Fibroblast of gingiva (primary cell): Measurements from ENCODE around the gene ITCH.
"Not testable (repeated sequence)": the region's sequence is repeated elsewhere in the genome, so short reads cannot be mapped to it uniquely, and the experiment has no call there.

ENCODE experiments used
- DNase-seq: peaks from one replicate; pipeline ENCODE4 v3.0.0-alpha.2; 2011; ENCODE audit warnings: low read depth

Gene ITCH

DNA sequence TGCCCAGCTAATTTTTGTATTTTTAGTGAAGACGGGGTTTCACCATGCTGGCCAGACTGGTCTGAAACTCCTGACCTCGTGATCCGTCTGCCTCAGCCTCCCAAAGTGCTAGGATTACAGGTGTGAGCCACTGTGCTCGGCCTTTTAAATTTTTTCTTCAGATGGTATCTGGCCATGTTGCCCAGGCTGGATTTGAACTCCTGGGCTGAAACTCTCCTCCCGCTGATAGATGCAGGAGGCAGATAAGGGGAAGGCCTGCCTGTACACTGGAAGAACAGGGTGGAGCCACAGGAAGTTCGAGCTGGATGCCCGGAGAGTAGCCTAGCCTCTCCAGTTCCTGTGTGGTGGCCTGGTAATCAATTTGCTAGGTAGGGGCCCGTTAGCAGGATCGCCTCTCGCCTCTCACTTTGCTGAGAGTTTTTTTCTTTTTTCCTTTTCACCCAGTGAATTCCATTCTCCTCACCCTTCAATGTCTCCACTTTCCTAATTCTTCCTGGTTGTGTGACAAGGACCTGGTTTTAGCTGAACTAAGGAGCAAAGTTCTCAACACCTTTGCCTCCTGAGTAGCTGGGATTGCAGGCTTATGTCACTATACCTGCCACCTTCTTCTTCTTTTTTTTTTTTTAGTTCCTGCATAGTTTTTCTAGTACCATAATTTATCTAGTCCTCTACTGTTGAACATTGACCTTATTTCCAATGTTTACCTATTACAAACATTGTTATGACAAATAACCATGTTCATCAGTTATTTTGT, 19.4 kb upstream of the ITCH start:
- no peak for DNase-seq

DNA sequence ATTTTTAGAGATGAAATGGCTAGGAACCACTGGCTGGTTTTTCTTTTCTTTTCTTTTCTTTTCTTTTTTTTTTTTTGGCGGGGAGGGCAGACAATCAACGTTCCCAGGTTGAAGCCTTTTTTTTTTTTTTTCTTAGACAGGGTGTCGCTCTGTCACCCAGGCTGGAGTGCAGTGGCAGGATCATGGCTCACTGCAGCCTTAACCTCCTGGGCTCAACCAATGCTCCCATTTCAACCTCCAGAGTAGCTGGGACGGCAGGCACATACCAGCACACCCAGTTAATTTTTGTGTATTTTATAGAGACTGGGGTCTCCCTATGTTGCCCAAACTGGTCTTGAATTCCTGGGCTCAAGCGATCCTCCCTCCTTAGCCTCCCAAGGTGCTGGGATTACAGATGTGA, 18.8 kb upstream of the ITCH start:
- DNase-seq: no peak

DNA sequence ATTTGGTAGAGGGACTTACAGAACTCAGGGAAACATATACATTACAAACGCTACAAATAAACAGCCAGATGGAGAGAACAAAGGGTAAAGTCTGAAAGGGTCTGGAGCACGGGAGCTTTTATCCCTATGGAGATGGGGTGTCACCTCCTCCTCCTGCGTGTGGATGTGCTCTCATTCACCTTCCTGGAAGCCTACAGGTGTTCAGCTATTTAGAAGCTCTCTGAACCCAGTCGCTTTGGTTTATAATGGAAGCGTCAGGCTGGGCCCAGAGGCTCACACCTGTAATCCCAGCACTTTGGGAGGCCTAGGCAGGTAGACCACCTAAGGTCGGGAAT, 17.7 kb upstream of the ITCH start:
- no peak for DNase-seq

DNA sequence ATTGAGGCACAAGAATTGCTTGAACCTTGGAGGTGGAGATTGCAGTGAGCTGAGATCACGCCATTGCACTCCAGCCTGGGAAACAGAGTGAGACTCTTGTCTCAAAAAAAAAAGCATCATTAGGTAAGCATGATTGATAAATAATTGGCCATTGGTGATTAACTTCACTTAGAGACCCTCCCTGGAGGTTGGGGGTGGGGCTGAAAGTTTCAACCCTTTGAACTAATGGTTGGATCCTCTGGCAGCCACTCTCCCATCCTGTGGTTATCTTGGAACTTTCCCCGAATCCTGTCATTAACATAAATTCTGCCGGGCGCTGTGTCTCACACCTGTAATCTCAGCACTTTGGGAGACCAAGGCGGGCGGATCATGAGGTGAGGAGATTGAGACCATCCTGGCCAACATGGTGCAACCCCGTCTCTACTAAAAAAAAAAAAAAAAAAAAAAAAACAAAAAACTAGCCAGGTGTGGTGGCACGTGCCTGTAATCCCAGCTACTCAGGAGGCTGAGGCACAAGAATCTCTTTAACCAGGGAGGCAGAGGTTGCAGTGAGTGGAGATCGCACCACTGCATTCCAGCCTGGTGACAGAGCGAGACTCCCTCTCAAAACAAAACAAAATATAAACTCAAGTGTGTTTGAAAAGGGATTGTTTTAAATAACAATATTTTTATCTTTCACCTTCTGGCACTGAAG, 17.1 kb upstream of the ITCH start:
- not testable (repeated sequence) for DNase-seq

DNA sequence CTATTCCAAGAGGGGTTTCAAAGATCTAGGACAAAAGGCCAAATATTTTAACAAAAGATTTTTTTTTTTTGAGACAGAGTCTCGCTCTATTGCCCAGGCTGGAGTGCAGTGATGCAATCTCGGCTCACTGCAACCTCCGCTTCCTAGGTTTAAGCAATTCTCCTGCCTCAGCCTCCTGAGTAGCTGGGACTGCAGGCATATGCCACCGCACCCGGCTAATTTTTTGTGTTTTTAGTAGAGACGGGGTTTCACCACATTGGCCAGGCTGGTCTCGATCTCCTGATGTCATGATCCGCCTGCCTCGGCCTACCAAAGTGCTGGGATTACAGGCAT, 16.6 kb upstream of the ITCH start:
- not testable (repeated sequence) for DNase-seq

DNA sequence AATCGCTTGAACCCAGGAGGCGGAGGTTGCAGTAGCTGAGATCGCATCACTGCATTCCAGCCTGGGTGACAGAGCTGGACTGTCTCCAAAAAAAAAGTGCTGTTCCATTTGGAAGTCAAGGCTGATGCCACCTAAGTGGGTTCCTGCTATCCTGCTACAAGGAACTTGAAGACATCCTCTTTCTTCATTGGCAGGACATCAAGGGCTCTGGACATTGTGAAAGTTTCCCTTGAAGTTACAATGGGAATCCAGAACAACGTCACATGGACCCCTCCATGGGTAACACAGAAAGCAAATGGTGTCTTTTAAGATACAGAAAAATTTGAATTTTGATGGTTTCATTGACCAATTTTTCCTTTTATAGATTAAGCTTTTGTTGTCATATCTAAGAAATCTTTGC, 15.5 kb upstream of the ITCH start:
- no peak for DNase-seq

DNA sequence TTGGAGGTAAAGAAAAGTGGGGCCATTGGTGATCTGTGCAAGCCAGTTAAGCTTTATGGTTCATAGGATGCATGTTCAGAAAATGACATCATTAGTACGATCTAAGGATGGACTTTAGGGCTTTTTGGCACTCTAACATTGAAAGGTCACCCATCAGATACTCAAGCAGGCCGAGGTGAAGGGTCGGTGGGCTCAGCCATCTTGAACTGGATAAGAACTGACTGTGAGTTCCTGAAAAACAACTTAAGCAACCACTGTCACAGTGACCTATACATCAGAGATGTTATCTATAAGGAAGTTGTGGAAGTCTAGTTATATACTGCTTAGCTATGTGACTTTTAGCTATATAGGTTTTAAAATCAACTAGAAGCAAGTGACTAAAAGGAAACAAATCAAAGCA, 13.0 kb upstream of the ITCH start:
- DNase-seq: no peak

DNA sequence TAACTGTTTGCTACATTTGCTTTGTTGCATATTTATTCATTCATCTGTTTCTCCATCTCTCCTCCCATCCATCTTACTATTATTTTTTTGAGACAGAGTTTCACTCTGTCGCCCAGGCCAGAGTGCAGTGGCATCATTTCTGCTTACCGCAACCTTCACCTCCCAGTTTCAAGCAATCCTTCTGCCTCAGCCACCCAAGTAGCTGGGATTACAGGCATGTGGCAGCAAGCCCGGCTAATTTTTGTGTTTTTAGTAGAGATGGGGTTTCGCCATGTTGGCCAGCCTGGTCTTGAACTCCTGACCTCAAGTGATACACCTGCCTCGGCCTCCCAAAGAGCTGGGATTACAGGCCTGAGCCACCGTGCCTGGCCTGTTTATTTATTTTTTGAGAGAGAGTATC, 9.6 kb upstream of the ITCH start:
- not testable (repeated sequence) for DNase-seq

DNA sequence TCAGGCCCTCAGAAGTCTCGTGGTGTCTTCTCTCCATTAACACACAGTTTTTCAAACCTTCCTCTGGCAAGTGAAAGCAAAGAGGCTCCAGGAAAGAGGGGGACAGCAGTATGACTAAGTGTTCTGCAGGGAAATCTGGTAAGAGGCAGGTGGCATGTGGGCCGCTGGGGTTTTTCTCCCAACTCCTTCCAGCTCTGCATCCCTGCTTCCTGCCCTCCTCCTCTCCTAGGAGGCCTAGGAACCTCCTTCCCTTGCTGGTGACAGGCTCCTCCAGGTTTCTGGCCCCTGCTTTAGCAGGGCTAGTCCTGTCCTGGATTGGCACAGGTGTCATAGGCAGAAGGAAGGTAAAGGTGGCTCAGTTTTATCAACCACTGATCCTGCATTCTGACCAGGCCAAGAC, 7.6 kb upstream of the ITCH start:
- DNase-seq: no peak

DNA sequence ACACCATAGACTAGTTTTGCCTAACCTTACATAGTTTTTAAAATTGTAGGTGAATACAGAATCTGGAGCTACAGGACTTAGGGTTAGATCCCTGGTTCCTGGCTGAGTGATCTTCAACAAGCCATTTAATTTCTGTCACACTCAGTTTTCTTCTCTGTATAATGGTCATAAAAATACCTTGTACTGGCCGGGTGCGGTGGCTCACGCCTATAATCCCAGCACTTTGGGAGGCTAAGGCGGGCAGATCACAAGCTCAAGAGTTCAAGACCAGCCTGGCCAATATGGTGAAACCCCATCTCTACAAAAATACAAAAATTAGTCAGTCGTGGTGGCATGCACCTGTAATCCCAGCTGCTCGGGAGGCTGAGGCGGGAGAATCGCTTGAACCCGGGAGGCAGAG, 3.3 kb upstream of the ITCH start:
- DNase-seq: not testable (repeated sequence)

DNA sequence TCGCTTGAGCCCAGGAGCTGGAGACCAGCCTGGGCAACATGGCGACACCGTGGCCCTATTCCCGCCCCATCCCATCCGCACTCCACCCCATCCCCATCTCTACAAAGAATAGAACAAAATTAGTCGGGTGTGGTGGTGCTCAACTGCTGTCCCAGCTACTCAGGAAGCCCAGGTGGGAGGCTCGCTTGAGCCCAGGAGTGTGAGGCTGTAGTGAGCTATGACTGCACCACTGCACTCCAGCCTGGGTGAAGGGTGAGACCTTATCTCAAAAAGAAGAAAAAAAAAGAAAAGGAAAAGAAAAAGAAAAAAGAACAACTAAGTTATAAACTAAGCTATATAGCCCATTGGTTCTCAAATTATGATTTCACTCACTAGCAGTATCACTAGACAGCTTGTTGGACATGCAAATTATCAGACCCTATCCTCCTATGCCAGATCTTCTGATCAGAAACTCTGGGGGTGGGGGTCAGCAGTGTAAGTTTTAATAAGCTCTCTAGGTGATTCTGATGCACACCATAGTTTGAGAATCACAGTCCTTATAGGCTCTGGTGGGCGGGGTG, 491 bp upstream of the ITCH start:
- DNase-seq: no peak

DNA sequence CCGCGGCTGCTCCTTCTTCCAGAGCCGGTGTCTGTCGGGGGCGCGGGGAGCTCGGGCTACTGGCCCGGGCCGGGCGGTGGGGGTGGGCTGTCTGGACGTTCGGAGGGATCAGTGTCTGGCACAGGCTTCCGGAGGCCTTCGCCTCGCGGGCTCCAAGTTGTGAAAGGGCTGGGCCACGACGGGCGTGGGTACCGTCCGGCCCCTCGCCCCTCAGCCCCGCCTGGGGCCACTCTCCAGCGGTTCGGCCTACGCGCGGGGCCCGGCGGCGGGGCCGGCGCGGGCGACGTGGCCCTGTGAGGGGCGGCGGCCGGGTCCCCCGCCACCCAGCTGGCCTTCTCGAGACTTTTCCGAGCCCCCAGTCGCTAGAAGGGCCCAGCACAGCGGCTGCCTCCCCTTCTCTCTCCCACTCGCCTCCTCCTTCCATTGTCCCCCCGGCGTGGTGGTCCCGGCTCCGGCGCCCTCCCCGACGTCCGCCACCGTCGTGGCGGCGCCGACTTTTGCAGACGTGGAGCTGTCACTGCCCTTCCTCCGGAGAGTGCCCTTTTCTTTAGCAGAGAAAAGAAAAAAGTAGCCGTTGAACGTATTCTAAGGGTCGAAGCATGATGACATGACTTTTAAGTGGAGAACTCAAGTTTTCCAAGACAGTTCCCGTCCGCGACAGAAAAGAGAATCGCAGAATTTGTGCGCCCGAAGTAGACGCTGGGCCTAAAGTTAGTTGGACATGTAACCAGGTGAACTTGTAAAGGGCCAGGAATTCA, 571 bp downstream of the ITCH start:
- peak; percentile 50 for DNase-seq

DNA sequence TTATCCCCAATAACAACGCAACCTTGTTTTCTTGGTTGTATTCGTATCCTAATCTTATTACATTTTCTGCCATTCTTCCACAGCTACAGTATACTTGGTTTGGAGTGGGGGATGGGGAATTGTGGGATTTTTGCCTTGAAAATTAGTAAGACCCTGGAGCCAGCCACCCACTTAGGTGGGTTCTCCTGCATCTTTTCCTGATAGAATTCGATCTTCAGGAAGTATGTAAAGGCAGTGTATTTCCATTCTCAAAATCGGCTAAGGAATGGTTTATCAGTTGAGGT, 1.1 kb downstream of the ITCH start:
- DNase-seq: no peak

DNA sequence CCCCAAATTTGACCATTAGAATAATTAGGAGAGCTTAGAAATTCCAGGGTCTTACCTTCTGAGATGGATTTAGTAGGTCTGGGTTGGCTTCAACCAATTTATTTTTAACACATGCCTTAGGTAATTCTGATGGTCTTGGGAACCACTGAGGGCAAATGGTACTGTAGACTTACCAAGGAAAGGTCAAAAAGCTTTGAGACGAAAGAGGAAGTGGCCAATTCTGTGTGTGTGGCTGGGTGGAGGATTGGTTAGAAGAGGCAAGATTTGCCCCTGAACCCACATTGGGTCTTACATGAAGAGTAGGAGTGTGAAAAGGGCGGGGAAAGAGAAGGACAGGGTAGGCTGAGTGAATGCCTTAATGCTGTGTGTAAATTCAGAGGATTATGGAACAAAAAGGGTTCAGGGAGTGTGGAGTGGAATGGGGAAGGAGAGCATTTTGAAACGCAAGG, 2.7 kb downstream of the ITCH start:
- no peak for DNase-seq

DNA sequence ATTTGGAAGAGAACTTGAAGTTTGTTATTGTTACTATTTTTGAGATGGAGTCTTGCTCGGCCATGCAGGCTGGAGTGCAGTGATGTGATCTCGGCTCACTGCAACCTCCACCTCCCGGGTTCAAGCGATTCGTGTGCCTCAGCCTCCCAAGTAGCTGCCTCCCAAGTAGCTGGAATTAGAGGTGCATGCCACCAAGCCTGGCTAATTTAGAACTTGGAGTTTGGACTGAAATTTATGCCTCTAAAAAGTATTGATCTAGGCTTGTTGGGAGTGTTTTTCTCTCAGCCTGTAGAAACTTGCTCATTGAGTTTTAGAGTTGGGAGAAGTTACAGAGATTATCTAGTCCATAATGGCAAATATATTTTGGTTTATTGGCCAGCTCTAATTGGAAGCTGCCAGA, 4.1 kb downstream of the ITCH start:
- DNase-seq: no peak

DNA sequence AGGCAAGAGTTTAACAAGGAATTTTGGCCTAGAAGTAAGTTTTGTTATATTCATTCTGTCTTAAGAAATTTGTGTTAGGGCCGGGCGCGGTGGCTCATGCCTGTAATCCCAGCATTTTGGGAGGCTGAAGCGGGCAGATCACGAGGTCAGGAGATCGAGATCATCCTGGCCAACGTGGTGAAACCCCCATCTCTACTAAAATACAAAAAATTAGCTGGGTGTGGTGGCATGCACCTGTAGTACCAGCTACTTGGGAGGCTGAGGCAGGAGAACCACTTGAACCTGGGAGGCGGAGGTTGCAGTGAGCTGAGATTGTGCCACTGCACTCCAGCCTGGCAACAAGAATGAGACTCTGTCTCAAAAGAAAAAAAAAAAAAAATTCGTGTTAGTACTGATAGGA, 4.8 kb downstream of the ITCH start:
- DNase-seq: not testable (repeated sequence)

DNA sequence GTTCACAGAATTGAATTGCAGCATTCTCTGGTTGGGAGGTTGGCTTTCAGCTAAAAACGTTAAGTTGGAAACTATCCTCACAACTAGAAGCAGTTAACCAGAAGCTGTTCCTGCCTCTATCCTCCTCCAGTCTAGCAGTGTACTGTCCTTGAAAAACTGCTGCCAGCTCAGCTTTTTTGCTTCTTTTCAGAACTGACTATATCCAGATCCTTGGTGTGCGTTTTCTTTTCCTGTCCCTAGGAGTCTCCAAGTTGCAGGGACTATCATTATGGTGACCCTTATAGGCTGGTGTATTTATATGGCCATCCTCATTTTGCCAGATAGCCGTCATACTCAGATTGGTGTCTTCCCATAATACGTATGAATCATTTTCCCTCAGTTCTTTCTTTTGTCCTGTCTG, 5.5 kb downstream of the ITCH start:
- DNase-seq: peak; percentile 2

DNA sequence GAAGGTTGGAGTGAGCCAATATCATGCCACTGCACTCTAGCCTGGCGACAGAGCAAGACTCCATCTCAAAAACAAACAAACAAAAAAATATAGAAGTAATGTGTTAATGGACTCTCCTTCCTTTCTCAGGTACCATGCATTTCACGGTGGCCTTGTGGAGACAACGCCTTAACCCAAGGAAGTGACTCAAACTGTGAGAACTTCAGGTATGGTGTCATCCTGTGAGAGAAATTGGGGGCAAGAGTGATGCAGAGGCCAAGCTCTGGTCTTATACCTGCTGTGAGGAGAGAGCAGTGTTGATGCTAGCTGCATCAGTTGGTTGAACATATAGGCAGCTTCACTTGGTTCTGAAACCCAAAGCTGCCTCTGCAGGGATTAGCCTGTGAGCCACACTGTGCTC, 6.2 kb downstream of the ITCH start:
- DNase-seq: no peak

DNA sequence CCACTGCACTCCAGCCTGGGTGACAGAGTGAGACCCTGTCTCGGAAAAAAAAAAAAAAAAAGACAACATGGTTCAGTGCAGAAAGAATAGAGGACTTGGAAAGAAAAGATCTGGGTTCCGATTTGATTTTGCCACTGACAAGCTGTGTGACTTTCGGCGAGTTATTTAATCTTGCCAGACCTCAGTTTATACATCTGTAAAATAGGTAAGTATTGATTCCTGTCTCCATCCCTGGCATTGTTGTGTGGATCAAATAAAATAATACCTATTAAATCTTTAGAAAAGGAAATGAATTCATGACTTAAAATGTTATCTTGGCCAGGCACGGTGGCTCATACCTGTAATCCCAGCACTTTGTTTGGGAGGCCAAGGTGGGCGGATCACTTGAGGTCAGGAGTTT, 7.0 kb downstream of the ITCH start:
- no peak for DNase-seq

DNA sequence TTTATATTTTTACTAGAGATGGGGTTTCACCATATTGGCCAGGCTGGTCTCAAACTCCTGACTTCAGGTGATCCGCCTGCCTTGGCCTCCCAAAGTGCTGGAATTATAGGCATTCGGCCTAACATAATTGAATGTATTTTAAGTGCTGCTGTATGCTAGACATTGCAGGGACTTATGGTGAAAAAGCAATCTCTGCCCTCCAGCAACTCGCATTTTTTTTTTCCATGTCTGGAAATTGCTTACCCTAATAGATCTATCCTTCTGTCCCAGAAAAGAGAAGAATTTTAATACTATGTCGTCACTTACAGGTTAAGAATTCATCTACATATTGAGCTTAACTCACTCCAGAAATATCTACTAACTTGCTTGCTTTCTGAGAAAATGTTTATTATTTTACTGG, 10.4 kb downstream of the ITCH start:
- DNase-seq: no peak

DNA sequence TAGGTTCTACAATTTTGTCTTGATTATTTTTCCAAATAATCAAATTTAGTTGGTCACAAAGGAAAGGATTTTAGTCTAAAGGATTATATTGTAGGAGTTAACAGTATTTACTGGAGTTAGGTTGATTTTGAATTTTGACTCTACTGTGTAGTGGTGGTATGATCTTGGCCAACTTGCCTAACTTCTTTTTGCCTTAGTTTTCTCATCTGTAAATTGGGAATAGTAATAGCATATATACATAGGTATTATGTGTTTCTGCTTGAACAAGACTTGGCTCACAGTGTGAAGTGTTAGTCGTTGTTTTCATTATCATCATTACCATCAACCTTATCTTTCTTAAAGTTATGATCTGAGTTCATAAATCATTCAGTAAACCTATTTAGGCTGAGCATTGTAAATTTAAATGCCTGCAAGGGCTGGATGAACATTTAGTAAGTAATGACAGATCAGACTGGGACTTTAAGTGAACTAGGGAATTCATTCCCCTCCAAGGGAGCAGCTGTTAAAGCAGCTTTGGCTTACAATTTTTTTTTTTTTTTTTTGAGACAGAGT, 11.2 kb downstream of the ITCH start:
- no peak for DNase-seq

DNA sequence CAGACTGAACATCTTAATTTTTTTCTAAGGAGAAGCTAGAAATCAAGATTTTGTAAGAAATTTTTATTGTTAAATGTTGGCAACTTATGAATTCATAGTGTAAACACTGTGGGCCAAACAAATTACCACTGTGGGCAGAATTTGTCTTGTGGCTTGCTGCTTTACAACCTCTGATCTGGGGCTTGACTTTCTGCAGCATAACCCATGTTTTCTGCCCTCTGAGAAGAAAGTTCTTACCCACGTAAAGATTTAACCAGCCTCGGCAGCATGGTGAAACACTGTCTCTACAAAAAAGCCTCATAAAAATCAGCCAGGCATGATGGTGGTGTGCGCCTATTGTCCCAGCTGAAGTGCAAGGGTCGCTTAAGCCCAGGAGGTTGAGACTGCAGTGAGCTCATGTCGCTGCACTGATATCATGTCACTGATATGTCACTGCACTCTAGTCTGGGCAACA, 12.9 kb downstream of the ITCH start:
- no peak for DNase-seq
